ENCODE results near the gene NFASC.

Gene NFASC

GRCh38 chr1:204848579-204848978 is 22.1 kb upstream of the NFASC start:
- in situ Hi-C loops (cut with MboI; ENCODE audit: low pct_unique_long_range_greater_than_20kb, low sequenced_read_pairs, unreplicated experiment), result no loop called here
- DNase-seq (ENCODE audit: low spot score), result no peak
- TF ChIP-seq, protein P1, sequence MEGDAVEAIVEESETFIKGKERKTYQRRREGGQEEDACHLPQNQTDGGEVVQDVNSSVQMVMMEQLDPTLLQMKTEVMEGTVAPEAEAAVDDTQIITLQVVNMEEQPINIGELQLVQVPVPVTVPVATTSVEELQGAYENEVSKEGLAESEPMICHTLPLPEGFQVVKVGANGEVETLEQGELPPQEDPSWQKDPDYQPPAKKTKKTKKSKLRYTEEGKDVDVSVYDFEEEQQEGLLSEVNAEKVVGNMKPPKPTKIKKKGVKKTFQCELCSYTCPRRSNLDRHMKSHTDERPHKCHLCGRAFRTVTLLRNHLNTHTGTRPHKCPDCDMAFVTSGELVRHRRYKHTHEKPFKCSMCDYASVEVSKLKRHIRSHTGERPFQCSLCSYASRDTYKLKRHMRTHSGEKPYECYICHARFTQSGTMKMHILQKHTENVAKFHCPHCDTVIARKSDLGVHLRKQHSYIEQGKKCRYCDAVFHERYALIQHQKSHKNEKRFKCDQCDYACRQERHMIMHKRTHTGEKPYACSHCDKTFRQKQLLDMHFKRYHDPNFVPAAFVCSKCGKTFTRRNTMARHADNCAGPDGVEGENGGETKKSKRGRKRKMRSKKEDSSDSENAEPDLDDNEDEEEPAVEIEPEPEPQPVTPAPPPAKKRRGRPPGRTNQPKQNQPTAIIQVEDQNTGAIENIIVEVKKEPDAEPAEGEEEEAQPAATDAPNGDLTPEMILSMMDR (IDR thresholded peaks at IDR 0.05; ENCODE audit: extremely low read depth, insufficient read depth, missing control alignments), result no peak

- no peak for DNase-seq (ENCODE audit: low spot score)
- TF ChIP-seq, protein P1 (IDR thresholded peaks at IDR 0.05; ENCODE audit: extremely low read depth, insufficient read depth, missing control alignments), result no peak
- in situ Hi-C loops (cut with MboI; ENCODE audit: low pct_unique_long_range_greater_than_20kb, low sequenced_read_pairs, unreplicated experiment), result no loop called here
These were observed 17.8 kb upstream of the NFASC start for GRCh38 chr1:204852854-204853253.

DNA sequence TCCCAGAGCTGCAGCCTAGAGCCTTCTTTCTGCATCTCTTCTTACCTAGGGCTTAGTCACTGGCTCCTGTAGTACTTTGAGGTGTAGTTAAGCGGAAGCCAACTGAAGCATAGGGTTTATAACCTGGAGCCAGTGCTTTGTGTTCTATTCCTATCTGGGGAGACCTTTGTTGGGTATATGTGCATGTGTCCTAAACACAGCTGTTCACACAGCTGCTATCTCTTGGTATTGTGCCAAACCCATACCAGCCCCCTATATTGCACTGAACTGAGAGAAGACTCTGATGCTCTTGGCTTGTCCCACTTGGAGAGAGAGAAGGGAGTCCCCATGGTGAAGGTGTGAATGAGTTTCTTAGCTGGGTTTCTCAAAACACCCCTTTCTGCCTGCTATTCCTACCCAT is 17.2 kb upstream of the NFASC start:
- DNase-seq (ENCODE audit: low spot score), result no peak
- in situ Hi-C loops (cut with MboI; ENCODE audit: low pct_unique_long_range_greater_than_20kb, low sequenced_read_pairs, unreplicated experiment), result no loop called here
- TF ChIP-seq, protein P1 (IDR thresholded peaks at IDR 0.05; ENCODE audit: extremely low read depth, insufficient read depth, missing control alignments), result no peak

- no peak for DNase-seq (ENCODE audit: low spot score)
- TF ChIP-seq, protein P1 (IDR thresholded peaks at IDR 0.05; ENCODE audit: extremely low read depth, insufficient read depth, missing control alignments), result no peak
- in situ Hi-C loops (cut with MboI; ENCODE audit: low pct_unique_long_range_greater_than_20kb, low sequenced_read_pairs, unreplicated experiment), result no loop called here
These were observed 16.4 kb upstream of the NFASC start for GRCh38 chr1:204854286-204854685.

DNA sequence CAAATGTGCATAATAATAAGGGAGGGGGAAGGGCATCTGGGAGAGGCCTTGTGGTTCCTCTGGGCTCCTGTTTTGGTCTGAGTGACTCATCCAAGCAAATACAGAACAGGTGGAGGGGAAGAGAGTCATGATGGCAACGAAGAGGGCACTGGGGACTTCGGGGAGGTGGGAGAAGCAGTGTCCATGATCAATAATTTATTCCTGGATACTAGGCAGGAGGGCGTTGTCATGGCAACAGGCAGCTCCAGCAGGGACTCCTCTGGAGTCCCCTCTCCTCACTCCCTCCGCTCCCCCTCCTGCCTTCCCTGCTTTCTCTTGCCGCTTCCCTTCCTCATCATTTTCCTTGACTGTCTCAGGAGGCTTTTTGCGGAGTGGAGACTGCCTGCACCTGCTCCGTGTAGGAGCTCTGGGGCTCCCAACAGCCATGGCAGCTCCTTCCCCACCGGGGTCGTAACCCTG is 12.3 kb upstream of the NFASC start:
- DNase-seq (ENCODE audit: low spot score), result no peak
- in situ Hi-C loops (cut with MboI; ENCODE audit: low pct_unique_long_range_greater_than_20kb, low sequenced_read_pairs, unreplicated experiment), result no loop called here
- TF ChIP-seq, protein P1 (IDR thresholded peaks at IDR 0.05; ENCODE audit: extremely low read depth, insufficient read depth, missing control alignments), result no peak

DNA sequence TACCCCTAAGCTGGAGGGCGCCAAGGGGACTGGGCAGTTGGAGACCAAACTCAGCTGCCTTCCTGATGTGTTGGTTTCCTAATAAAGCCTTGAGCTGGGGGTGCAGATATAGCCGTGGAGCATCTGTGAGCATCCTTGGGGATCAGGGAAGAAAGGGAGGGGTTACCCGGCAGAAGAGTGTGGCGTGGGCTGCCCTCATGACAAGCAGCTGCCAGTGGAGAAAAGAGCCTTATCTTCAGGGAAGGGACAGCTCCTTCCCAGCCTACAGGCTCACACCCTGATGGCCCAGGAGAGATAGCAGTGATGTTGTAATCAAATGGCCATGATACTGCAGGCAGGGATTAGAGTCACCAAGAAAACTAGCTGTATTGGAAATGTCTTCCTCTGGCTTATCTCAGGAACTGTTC is 10.8 kb upstream of the NFASC start:
- in situ Hi-C loops (cut with MboI; ENCODE audit: low pct_unique_long_range_greater_than_20kb, low sequenced_read_pairs, unreplicated experiment), result no loop called here
- DNase-seq (ENCODE audit: low spot score), result no peak

More for the DNA sequence above, 10.8 kb upstream of the NFASC start:
- TF ChIP-seq, protein P1 (IDR thresholded peaks at IDR 0.05; ENCODE audit: extremely low read depth, insufficient read depth, missing control alignments), result no peak

All from GM13977 (cell line).